Astrocyte of the spinal cord (primary cell): ENCODE results near the gene RPLP2.

Source experiments
- DNase-seq: peaks from one replicate; pipeline ENCODE4 v3.0.0; 2011; ENCODE audit warnings: low read depth, low spot score
- H3K4me3 ChIP-seq: 2 replicates; pipeline ENCODE4 v1.5.1; 2011; ENCODE audit warnings: low read depth, mild to moderate bottlenecking, low read length, moderate library complexity
- in situ Hi-C: cut with HindIII; loops from 2 replicates; pipeline ENCODE4 v1.10.0; 2017; ENCODE audit warnings: low sequenced_read_pairs
- TF ChIP-seq, protein P1 (sequence below): IDR thresholded peaks from 2 replicates; pipeline ENCODE4 v1.5.1; 2012; ENCODE audit warnings: low read depth, mild to moderate bottlenecking, low read length, inconsistent platforms

RPLP2 gene

DNA sequence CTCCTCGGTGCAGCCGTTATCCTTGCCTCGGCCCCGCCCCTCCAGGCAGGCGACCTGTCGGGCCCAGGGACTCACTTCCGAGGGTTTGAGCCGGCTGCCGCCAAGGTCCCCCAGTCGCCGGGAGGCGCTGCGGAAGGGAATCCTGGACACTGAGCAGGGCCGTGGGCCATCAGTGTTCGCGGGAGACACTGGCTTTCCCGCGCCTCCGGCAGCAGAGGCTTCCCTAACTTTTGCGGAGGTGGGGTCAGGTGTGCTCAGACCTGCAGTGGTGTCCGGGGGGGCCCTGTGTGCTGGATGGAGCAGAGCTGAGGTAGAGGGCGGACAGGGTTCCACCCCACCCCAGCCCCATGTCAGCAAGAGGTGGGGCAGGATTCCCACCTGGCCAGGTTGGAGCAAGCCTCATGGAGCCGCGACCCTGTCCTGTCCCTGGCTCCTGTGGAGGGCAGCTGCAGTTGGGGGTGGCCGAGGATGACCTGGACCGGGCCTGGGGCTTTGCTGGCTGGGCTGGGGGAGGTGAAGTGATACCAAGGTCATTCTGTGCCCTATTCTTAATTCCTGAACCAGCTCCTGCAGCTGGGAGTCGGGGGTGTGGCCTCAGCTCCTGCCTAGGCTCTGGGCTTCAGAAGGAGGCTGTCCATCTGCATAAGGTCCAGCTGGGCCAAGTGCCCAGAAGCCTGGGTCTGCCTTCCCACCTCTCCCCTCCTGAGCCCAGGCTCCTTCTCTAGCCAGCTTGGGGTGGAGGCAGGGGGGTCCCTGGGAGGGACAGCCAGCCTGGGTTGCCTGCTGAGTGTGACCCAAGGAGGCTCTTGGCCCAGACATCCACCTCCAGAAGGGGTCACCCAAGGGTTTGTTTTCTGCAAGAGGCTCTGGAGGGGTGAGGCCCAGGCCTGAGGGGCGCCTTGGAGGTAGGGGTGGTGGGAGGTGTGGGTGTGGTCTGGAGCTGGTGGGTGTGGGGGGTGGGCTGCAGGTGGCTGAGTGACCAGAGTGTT lies 41.3 kb downstream of the RPLP2 start:
- DNase-seq = no peak
- H3K4me3 ChIP-seq = peak overlapping the region; percentile 44
- in situ Hi-C loops = no loop called here
- TF ChIP-seq, protein P1, sequence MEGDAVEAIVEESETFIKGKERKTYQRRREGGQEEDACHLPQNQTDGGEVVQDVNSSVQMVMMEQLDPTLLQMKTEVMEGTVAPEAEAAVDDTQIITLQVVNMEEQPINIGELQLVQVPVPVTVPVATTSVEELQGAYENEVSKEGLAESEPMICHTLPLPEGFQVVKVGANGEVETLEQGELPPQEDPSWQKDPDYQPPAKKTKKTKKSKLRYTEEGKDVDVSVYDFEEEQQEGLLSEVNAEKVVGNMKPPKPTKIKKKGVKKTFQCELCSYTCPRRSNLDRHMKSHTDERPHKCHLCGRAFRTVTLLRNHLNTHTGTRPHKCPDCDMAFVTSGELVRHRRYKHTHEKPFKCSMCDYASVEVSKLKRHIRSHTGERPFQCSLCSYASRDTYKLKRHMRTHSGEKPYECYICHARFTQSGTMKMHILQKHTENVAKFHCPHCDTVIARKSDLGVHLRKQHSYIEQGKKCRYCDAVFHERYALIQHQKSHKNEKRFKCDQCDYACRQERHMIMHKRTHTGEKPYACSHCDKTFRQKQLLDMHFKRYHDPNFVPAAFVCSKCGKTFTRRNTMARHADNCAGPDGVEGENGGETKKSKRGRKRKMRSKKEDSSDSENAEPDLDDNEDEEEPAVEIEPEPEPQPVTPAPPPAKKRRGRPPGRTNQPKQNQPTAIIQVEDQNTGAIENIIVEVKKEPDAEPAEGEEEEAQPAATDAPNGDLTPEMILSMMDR = peak; percentile 28

DNA sequence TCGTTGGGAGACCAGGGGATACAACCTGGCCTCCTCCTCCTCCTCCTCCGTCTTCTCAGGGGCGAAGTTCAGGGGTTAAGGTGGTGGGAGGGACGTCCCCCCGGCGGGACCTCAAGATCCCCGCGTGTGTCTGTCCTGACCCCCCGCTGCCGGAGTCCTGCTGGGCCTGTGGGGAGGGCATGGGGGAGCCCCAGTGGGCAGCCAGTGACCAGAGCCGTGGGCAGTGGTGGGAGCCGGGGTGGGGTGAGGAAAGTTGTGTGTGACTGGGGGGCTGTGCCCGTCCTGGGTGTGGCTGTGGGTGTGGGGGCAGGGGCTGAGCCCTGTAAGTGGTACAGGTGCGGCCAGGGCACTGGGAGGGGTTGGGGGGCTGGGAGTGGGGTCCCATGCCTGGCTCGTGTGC lies 43.0 kb downstream of the RPLP2 start:
- no peak overlapping the region for H3K4me3 ChIP-seq
- no peak for DNase-seq
- TF ChIP-seq, protein P1 = no peak
- in situ Hi-C loops = no loop called here

DNA sequence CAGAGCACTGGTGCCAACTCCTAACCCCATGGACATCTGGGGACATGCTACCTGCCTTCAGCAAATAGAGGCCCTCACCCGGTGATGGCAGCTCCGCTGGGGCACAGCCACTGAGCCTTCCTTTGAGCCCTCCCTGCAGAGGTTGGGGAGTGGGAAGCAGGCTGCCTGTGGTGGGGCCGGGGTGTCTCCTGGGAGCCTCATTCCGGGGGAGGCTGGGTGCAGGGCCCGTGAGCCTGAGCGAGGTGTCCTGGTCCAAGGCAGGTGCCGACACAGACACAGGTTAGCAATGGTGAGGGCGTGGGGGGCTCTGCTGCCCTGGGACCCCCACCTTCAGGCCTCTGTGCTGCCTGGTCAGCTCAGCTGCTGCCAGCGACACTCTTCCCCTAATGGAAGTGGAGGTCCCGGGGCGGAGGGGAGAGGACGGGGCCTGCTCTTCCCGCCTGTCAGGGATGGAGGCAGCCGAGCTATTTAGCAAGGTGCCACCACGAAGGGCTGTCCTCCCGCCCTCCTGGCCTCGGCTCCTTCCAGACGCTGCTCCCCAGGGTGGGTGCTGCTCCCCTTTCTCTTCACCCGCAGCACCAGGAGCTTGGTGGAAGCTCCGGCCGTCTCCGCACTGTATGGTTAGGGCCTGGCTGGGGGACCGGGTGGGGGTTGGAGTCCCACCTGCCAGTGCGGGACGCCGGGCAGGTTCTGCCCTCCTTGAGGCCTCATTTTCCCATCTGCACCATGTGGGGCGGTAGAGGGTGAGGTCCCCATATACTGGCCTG lies 44.1 kb downstream of the RPLP2 start:
- DNase-seq = no peak
- TF ChIP-seq, protein P1 = no peak
- H3K4me3 ChIP-seq = no peak overlapping the region
- in situ Hi-C loops = no loop called here

DNA sequence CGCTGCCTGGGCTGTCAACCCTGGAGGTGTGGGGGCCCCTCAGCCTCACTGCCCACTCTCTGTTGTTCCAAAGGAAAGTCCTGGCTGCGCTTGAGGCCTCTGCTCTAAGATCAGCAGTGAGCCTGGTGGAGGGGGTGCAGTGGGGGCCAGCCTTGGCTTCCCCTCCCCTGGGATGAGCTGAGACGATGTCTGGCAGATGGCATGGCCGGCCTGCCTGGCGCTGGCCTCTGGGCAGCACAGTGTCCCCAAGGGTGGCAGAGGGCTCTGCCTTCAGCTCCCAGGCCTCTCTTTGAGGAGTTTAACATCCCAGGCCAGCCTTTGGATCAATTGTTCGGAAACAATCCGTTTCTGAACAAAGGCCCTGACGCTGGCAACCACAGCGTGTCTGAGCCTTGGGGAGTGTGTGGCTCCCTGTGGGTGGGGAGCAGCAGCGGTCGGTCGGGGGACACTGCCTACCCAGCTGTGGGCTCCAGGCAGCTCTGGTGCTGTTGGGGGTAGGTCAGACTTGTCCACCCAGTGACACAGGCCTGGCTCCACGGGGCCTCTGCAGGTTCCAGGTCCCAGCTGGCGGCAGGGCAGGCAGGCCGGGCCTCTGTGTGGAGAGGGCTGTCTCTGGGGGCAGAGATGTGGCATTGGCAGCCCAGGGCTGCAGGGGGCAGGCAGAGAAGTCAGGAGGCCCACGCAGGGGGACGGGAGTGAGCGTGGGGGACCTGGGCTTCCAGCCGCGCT lies 45.0 kb downstream of the RPLP2 start:
- no peak for DNase-seq
- no peak overlapping the region for H3K4me3 ChIP-seq
- in situ Hi-C loops = no loop called here
- TF ChIP-seq, protein P1 = no peak

DNA sequence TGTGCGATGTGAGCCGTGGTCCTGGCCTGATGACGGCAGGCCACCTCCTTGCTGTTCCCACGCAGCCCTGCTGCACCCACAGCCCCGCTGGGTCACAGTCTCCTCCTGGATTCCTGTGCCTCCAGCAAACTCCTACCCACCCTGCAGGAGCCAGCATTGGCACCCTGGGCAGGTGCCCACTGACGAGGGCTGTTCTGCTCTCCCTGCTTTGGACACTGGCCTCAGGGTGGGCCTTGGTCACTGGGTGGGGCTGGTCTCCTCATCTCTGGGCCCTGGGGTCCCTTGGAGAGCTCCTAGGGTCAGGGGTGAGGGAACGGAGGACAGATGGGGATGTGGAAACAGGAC lies 45.5 kb downstream of the RPLP2 start:
- DNase-seq = no peak
- TF ChIP-seq, protein P1 = no peak
- no peak overlapping the region for H3K4me3 ChIP-seq
- in situ Hi-C loops = no loop called here

DNA sequence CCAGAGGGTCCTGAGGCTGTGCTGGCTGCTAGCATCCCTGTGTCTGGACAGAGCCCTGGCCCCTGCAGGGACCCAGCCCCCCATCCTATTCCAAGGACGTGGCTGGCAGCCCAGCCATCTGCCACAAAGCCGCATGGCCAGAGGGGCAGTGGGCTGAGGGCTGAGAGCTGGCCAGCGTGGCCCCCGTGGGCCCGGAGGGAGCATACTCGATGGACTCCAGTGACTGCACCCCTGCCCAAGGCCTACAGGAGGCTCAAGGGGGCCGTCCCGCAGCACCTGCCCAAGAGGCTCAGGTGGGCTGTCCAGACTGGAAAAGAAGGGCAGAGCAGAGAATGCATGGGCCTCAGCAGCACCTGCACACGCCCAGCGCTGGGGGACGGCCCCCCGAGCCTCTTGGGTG lies 46.0 kb downstream of the RPLP2 start:
- TF ChIP-seq, protein P1 = no peak
- no peak for DNase-seq
- in situ Hi-C loops = no loop called here
- H3K4me3 ChIP-seq = no peak overlapping the region
